GM23338 (cell line): ENCODE results near the gene FAM163A. TPM values are rescaled to one million over a fixed set of nuclear protein-coding genes. Genes with fewer than 3 reads are reported as not detected.

ENCODE experiments used
- ATAC-seq: fragments of 200-7000 bp; cut with Tn5 transposase; 3 replicates; pipeline ENCODE4 v1.9.1; 2020
- DNase-seq: peaks from one replicate; pipeline ENCODE4 v3.0.0-alpha.2; 2015; ENCODE audit warnings: low spot score
- H2AFZ ChIP-seq: fragments of 200-600 bp; sonication (generic); 2 replicates; pipeline ENCODE4 v1.8.0; 2016; ENCODE audit warnings: antibody characterized with exemption, mild to moderate bottlenecking, moderate library complexity
- H3F3A ChIP-seq: fragments of 200-600 bp; sonication (generic); replicated peaks from 2 replicates; pipeline ENCODE4 v1.8.0; 2017; ENCODE audit warnings: antibody characterized with exemption, mixed run types, low read depth
- H3K27ac ChIP-seq: fragments of 200-600 bp; sonication (generic); 2 replicates; pipeline ENCODE4 v1.6.1; 2016; ENCODE audit warnings: low read depth
- H3K27me3 ChIP-seq: fragments of 200-600 bp; sonication (generic); 2 replicates; pipeline ENCODE4 v1.8.0; 2016; ENCODE audit warnings: mild to moderate bottlenecking, mixed run types, moderate library complexity; ENCODE audit not compliant: insufficient read depth
- H3K36me3 ChIP-seq: fragments of 200-600 bp; sonication (generic); 2 replicates; pipeline ENCODE4 v1.8.0; 2016; ENCODE audit warnings: mild to moderate bottlenecking; ENCODE audit not compliant: insufficient read depth
- H3K4me1 ChIP-seq: fragments of 200-600 bp; sonication (generic); 2 replicates; pipeline ENCODE4 v1.8.0; 2016; ENCODE audit warnings: mild to moderate bottlenecking, moderate library complexity; ENCODE audit not compliant: insufficient read depth
- H3K4me2 ChIP-seq: fragments of 200-600 bp; sonication (generic); 2 replicates; pipeline ENCODE4 v1.7.1; 2017; ENCODE audit warnings: mixed run types
- H3K4me3 ChIP-seq: fragments of 200-600 bp; sonication (generic); 2 replicates; pipeline ENCODE4 v1.6.1; 2016; ENCODE audit warnings: mixed run types
- H3K79me2 ChIP-seq: fragments of 200-600 bp; sonication (generic); replicated peaks from 2 replicates; pipeline ENCODE4 v1.8.0; 2017; ENCODE audit warnings: mild to moderate bottlenecking; ENCODE audit not compliant: insufficient read depth
- H3K9me2 ChIP-seq: fragments of 200-600 bp; sonication (generic); 2 replicates; pipeline ENCODE4 v1.8.0; 2017; ENCODE audit not compliant: insufficient read depth
- H4K20me1 ChIP-seq: fragments of 200-600 bp; sonication (generic); replicated peaks from 2 replicates; pipeline ENCODE4 v1.8.0; 2017; ENCODE audit warnings: mild to moderate bottlenecking; ENCODE audit not compliant: insufficient read depth
- H3K27ac Mint-ChIP-seq: 2 replicates; pipeline ENCODE4 v1.8.0; 2020; ENCODE audit warnings: inconsistent platforms, mild to moderate bottlenecking, moderate library complexity, mixed read lengths
- H3K27me3 Mint-ChIP-seq: 3 replicates; pipeline ENCODE4 v1.8.0; 2022; ENCODE audit warnings: low read depth, mild to moderate bottlenecking, moderate library complexity, mixed read lengths, inconsistent platforms; ENCODE audit not compliant: insufficient read depth, poor library complexity
- H3K36me3 Mint-ChIP-seq: 3 replicates; pipeline ENCODE4 v1.8.0; 2021; ENCODE audit warnings: low read depth, mild to moderate bottlenecking, inconsistent platforms, moderate library complexity, mixed read lengths
- H3K4me1 Mint-ChIP-seq: 3 replicates; pipeline ENCODE4 v1.8.0; 2020; ENCODE audit warnings: mild to moderate bottlenecking, inconsistent platforms, mixed read lengths
- H3K4me3 Mint-ChIP-seq: 3 replicates; pipeline ENCODE4 v1.8.0; 2021; ENCODE audit warnings: moderate library complexity, mild to moderate bottlenecking, inconsistent platforms, mixed read lengths
- H3K9me3 Mint-ChIP-seq: 3 replicates; pipeline ENCODE4 v1.8.0; 2020; ENCODE audit warnings: moderate library complexity, mild to moderate bottlenecking, inconsistent platforms, mixed read lengths
- CTCF ChIP-seq, 2 experiments: fragments of 200-600 bp in 1 of 2; sonication (generic) in 1 of 2; conservative IDR thresholded peaks; 2 replicates each; pipeline versions ENCODE4 v1.5.1 to v1.6.1; 2016 to 2017; ENCODE audit warnings: antibody characterized with exemption in 2 of 2, low read depth in 2 of 2, mild to moderate bottlenecking in 2 of 2, moderate library complexity in 1 of 2
- EZH2 ChIP-seq: fragments of 200-600 bp; sonication (generic); IDR thresholded peaks from one replicate; pipeline ENCODE4 v1.8.0; 2017; ENCODE audit warnings: antibody characterized with exemption, mild to moderate bottlenecking, low read depth; ENCODE audit not compliant: unreplicated experiment
- JUNB ChIP-seq: IDR thresholded peaks from one replicate; pipeline ENCODE4 v1.6.1; 2016; ENCODE audit warnings: antibody characterized with exemption; ENCODE audit not compliant: unreplicated experiment
- NANOG ChIP-seq: IDR thresholded peaks from 2 replicates; pipeline ENCODE4 v1.6.1; 2016; ENCODE audit warnings: antibody characterized with exemption, borderline replicate concordance
- POLR2AphosphoS5 ChIP-seq: IDR thresholded peaks from 2 replicates; pipeline ENCODE4 v1.6.1; 2016; ENCODE audit warnings: antibody characterized with exemption, low read depth
- REST ChIP-seq: IDR thresholded peaks from one replicate; pipeline ENCODE4 v1.6.1; 2018; ENCODE audit warnings: antibody characterized with exemption; ENCODE audit not compliant: unreplicated experiment
- STAT1 ChIP-seq: IDR thresholded peaks from one replicate; pipeline ENCODE4 v1.6.1; 2016; ENCODE audit warnings: antibody characterized with exemption; ENCODE audit not compliant: unreplicated experiment
- ZNF114 ChIP-seq: fragments of 250-450 bp; sonication (Bioruptor Pico); IDR thresholded peaks from 2 replicates; pipeline ENCODE4 v1.5.0; 2020; ENCODE audit warnings: mild to moderate bottlenecking, moderate library complexity
- ZNF331 ChIP-seq: fragments of 250-450 bp; sonication (Bioruptor Pico); IDR thresholded peaks from 2 replicates; pipeline ENCODE4 v1.5.0; 2020; ENCODE audit warnings: low read depth, mild to moderate bottlenecking, moderate library complexity
- ZNF462 ChIP-seq: fragments of 250-450 bp; sonication (Bioruptor Pico); IDR thresholded peaks from 2 replicates; pipeline ENCODE4 v1.5.0; 2020; ENCODE audit warnings: mild to moderate bottlenecking, moderate library complexity
- polyA plus RNA-seq: library from polyadenylated mRNA; unstranded; fragments of >200 nt; fragmentation: Nextera tagmentation; extraction: Ambion mirVana; gene quantifications from 2 replicates; pipeline ENCODE4 v1.2.1, GENCODE V29; 2016
- total RNA-seq: library from RNA; depleted of rRNA; stranded (reverse); fragments of >200 nt; shearing (Covaris generic); gene quantifications from 2 replicates; pipeline ENCODE4 v1.2.3, GENCODE V29; 2014

FAM163A gene
- total and polyA plus RNA-seq, 2 experiments from 2014 or later = not detected

- H3K27me3 ChIP-seq = no peaks in the 10 kb centered on the region
- Mint-ChIP-seq H3K27ac (no peak overlapping the region), H3K36me3 (peaks cover 3% of the 10 kb centered on the region; the same call in 2 of the 3 replicates), H3K4me3 (no peak overlapping the region), H3K9me3 (peaks cover 39% of the 10 kb centered on the region), H3K27me3 (no peaks in the 10 kb centered on the region), H3K4me1 (no peaks in the 10 kb centered on the region)
- no peaks in the 10 kb centered on the region for H3K4me1 ChIP-seq
- ATAC-seq (no peak), DNase-seq (no peak)
- no peaks in the 10 kb centered on the region for H4K20me1 ChIP-seq
- H2AFZ ChIP-seq = no peak overlapping the region
- no peak overlapping the region for H3K4me3 ChIP-seq
- H3K79me2 ChIP-seq = no peaks in the 10 kb centered on the region
- no peak overlapping the region for H3K4me2 ChIP-seq
- TF ChIP-seq ZNF114 (CRISPR knock-in tag) (no peak), ZNF462 (CRISPR knock-in tag) (no peak), ZNF331 (no peak), JUNB (no peak), EZH2 (no peak), POLR2AphosphoS5 (no peak)
- no peak overlapping the region for H3K27ac ChIP-seq
- H3K36me3 ChIP-seq = peaks cover 3% of the 10 kb centered on the region; the same call in 1 of the 2 replicates
- no peaks in the 10 kb centered on the region for H3F3A ChIP-seq
- H3K9me2 ChIP-seq = no peaks in the 10 kb centered on the region
Measured at GRCh38 chr1:179714159-179714558, 28.9 kb upstream of the FAM163A start.

GRCh38 chr1:179714623-179715022 lies 28.5 kb upstream of the FAM163A start:
- Histone ChIP-seq H3K4me3 (no peak overlapping the region), H3F3A (no peaks in the 10 kb centered on the region), H3K27ac (no peak overlapping the region), H4K20me1 (no peaks in the 10 kb centered on the region), H3K36me3 (peaks cover 3% of the 10 kb centered on the region; the same call in 1 of the 2 replicates), H3K79me2 (no peaks in the 10 kb centered on the region), H3K27me3 (no peaks in the 10 kb centered on the region), H3K9me2 (no peaks in the 10 kb centered on the region), H2AFZ (no peak overlapping the region), H3K4me2 (no peak overlapping the region), H3K4me1 (no peaks in the 10 kb centered on the region)
- H3K27me3 Mint-ChIP-seq = no peaks in the 10 kb centered on the region
- no peak overlapping the region for H3K4me3 Mint-ChIP-seq
- ATAC-seq (no peak), DNase-seq (no peak)
- H3K4me1 Mint-ChIP-seq = no peaks in the 10 kb centered on the region
- peaks cover 3% of the 10 kb centered on the region; the same call in 2 of the 3 replicates for H3K36me3 Mint-ChIP-seq
- H3K9me3 Mint-ChIP-seq = peaks cover 39% of the 10 kb centered on the region
- H3K27ac Mint-ChIP-seq = no peak overlapping the region
- TF ChIP-seq ZNF114 (CRISPR knock-in tag) (no peak), NANOG (no peak), REST (no peak), STAT1 (no peak), CTCF (conservative IDR thresholded peaks at IDR 0.05; ENCODE audit: low read depth in 2 of 2) (no peak)
